Uterus (tissue), 2 donors: Measurements from ENCODE around the gene SOX5.

Experiments used
- POLR2A ChIP-seq, 2 donors: fragments of 450-650 bp; IDR thresholded peaks; one replicate each; pipeline ENCODE4 v1.6.1; 2016; ENCODE audit warnings: antibody characterized with exemption in 2 of 2, mild to moderate bottlenecking in 1 of 2, moderate library complexity in 1 of 2
- TF ChIP-seq, protein P1 (sequence below), 4 experiments: fragments of 200-600 bp in 2 of 4; fragments of 450-650 bp in 2 of 4; sonication (generic) in 2 of 4; IDR thresholded peaks; one replicate each; pipeline ENCODE4 v1.5.1; 2016 to 2019; ENCODE audit warnings: antibody characterized with exemption in 4 of 4, mild to moderate bottlenecking in 2 of 4, moderate library complexity in 1 of 4

DNA sequence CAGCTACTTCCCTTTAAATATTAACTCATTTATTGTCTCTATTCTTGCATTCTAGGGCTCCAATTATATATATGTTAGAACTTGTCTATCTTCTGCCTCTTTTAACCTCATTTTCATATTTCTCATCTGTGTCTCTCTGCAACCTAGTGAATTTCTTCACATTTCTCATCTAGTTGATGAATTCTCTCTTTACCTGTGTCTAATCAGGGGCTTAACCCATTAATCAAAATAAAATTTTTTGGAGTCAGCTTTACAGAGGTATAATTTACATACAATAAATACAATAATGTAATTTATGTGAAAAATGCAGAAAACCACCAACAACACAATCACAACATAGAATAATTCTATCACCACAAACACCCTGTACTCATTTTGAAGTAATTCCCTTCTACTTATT lies 255.2 kb downstream of the SOX5 start:
- TF ChIP-seq, protein P1, sequence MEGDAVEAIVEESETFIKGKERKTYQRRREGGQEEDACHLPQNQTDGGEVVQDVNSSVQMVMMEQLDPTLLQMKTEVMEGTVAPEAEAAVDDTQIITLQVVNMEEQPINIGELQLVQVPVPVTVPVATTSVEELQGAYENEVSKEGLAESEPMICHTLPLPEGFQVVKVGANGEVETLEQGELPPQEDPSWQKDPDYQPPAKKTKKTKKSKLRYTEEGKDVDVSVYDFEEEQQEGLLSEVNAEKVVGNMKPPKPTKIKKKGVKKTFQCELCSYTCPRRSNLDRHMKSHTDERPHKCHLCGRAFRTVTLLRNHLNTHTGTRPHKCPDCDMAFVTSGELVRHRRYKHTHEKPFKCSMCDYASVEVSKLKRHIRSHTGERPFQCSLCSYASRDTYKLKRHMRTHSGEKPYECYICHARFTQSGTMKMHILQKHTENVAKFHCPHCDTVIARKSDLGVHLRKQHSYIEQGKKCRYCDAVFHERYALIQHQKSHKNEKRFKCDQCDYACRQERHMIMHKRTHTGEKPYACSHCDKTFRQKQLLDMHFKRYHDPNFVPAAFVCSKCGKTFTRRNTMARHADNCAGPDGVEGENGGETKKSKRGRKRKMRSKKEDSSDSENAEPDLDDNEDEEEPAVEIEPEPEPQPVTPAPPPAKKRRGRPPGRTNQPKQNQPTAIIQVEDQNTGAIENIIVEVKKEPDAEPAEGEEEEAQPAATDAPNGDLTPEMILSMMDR (IDR thresholded peaks at IDR 0.05): no peak
- TF ChIP-seq POLR2A (IDR thresholded peaks at IDR 0.05): no peak
